HL-60 (cell line): ENCODE results near the gene ITGAD.

Source experiments
- DNase-seq, 2 experiments: peaks; one replicate each; pipeline ENCODE4 v3.0.0-alpha.2; 2010 to 2020; ENCODE audit warnings: low read depth in 1 of 2, low spot score in 1 of 2
- H3K27ac ChIP-seq: fragments of 250-450 bp; sonication (Bioruptor Pico); replicated peaks from 2 replicates; pipeline ENCODE4 v1.5.1; 2020; ENCODE audit warnings: mild to moderate bottlenecking, moderate library complexity
- H3K27me3 ChIP-seq: fragments of 250-450 bp; sonication (Bioruptor Pico); 2 replicates; pipeline ENCODE4 v1.5.1; 2021; ENCODE audit warnings: mild to moderate bottlenecking, moderate library complexity; ENCODE audit not compliant: insufficient read depth, poor library complexity, severe bottlenecking
- H3K4me3 ChIP-seq: replicated peaks from 2 replicates; pipeline ENCODE4 v1.5.1; 2011; ENCODE audit warnings: mild to moderate bottlenecking, control low read depth, low read length; ENCODE audit not compliant: insufficient read depth
- CTCF ChIP-seq: IDR thresholded peaks from one replicate; pipeline ENCODE4 v1.5.1; 2011; ENCODE audit warnings: low read length, control low read depth, inconsistent platforms; ENCODE audit not compliant: insufficient read depth
- GABPA ChIP-seq: IDR thresholded peaks from 2 replicates; pipeline ENCODE4 v1.6.1; 2012; ENCODE audit warnings: low read depth
- POLR2AphosphoS5 ChIP-seq: IDR thresholded peaks from 2 replicates; pipeline ENCODE4 v1.6.1; 2012; ENCODE audit warnings: low read depth
- REST ChIP-seq: IDR thresholded peaks from 2 replicates; pipeline ENCODE4 v1.6.1; 2012; ENCODE audit warnings: low read depth; ENCODE audit not compliant: insufficient replicate concordance
- SPI1 ChIP-seq: IDR thresholded peaks from 2 replicates; pipeline ENCODE4 v1.6.1; 2012; ENCODE audit warnings: low read depth, mild to moderate bottlenecking, borderline replicate concordance

ITGAD gene

DNA sequence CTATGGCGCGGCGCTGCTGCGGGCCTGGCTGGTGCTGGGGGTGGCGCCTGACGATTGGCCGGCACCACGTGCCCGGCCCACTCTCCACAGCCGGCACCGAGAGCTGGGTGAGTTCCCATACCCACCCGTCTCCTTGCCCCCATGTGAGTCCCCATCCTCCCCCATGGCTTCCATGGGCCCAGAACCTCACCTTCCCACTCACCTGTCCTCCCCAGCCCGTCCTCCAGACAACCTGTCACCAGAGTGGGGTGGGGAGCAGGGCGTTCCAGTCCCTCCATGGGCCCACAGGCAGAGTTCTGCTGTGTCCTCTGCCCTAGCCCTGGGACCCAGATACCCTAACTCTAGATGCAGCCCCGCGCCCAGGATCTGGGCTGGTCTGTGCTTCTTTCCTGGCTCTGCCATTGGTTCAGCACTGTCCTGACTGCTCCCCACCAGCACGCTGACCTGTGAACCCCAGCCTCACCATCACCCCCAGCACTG is 71.7 kb downstream of the ITGAD start:
- TF ChIP-seq CTCF (no peak), POLR2AphosphoS5 (no peak), SPI1 (no peak), REST (no peak), GABPA (no peak)
- H3K27ac ChIP-seq, result no peak overlapping the region
- no peak for DNase-seq

GRCh38 chr16:31465788-31466370 is 72.7 kb downstream of the ITGAD start:
- Histone ChIP-seq H3K27ac (no peak overlapping the region), H3K4me3 (no peak overlapping the region), H3K27me3 (no peaks in the 10 kb centered on the region)
- no peak for TF ChIP-seq REST
- TF ChIP-seq SPI1, result no peak
- no peak for TF ChIP-seq POLR2AphosphoS5
- no peak for TF ChIP-seq GABPA
- no peak for TF ChIP-seq CTCF
- no peak for DNase-seq

More for the DNA sequence above, 71.7 kb downstream of the ITGAD start:
- no peaks in the 10 kb centered on the region for H3K27me3 ChIP-seq
- no peak overlapping the region for H3K4me3 ChIP-seq

GRCh38 chr16:31466381-31466841 is 73.3 kb downstream of the ITGAD start:
- no peak overlapping the region for H3K4me3 ChIP-seq
- DNase-seq, result no peak
- TF ChIP-seq POLR2AphosphoS5, result no peak
- TF ChIP-seq REST, result no peak
- TF ChIP-seq SPI1, result no peak
- no peak for TF ChIP-seq GABPA
- TF ChIP-seq CTCF, result no peak
- H3K27ac ChIP-seq, result peak overlapping the region; percentile 41
- peaks cover 2% of the 10 kb centered on the region for H3K27me3 ChIP-seq
